Ectodermal cell (in vitro differentiated cells): Measurements from ENCODE around the gene MASP1.

ENCODE experiments used
- H3K27ac ChIP-seq: 2 replicates; pipeline ENCODE4 v1.7.0; 2013; ENCODE audit warnings: mild to moderate bottlenecking, low read depth, low read length; ENCODE audit not compliant: insufficient read depth, poor library complexity, severe bottlenecking
- H3K27me3 ChIP-seq: 2 replicates; pipeline ENCODE4 v1.7.0; 2013; ENCODE audit warnings: mild to moderate bottlenecking, low read length; ENCODE audit not compliant: insufficient read depth, control insufficient read depth, poor library complexity, severe bottlenecking
- H3K36me3 ChIP-seq: one replicate; pipeline ENCODE4 v1.7.0; 2013; ENCODE audit warnings: low read length; ENCODE audit not compliant: control insufficient read depth, insufficient read depth
- H3K4me1 ChIP-seq: one replicate; pipeline ENCODE4 v1.7.0; 2013; ENCODE audit warnings: low read length; ENCODE audit not compliant: control insufficient read depth, insufficient read depth
- H3K4me3 ChIP-seq: 2 replicates; pipeline ENCODE4 v1.7.0; 2013; ENCODE audit warnings: low read depth, low read length, control low read depth; ENCODE audit not compliant: insufficient read depth
- H3K9me3 ChIP-seq: 2 replicates; pipeline ENCODE4 v1.7.0; 2013; ENCODE audit warnings: mild to moderate bottlenecking, low read length, moderate library complexity; ENCODE audit not compliant: control insufficient read depth
- WGBS, 2 experiments: methylation state at CpG; one replicate each; pipeline ENCODE4 v1.1.7; 2013; ENCODE audit warnings: missing lambda C conversion rate in 2 of 2; 5-methylcytosine and 5-hydroxymethylcytosine counted together

MASP1 gene

DNA sequence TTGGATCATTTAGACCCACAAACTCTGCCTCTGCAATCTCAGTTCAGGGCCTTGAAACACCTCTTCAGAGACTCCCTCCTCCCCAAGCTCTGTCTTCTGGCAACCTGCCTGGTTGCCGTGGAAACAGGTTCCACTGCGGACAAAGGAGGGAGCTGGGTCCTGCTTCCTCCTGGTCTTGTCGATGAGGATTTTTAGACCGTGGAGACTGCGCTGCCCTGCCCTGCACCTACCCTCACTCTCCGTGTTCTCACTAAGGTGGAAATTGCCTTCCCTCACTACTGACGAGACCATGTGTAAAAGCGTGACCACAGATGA, 94.2 kb downstream of the MASP1 start, which contains the start of gene RTP1:
Gene RTP1 (plus strand): TSS at position 152 of the 315 bp plus-strand sequence. CDS start 30 bp downstream, at position 182.
- H3K36me3 ChIP-seq = no peaks in the 10 kb centered on the region
- no peak within 1 kb of the TSS for H3K27ac ChIP-seq
- no peak within 1 kb of the TSS for H3K4me3 ChIP-seq
- H3K9me3 ChIP-seq = no peaks in the 10 kb centered on the region
- H3K4me1 ChIP-seq = no peaks in the 10 kb centered on the region
- H3K27me3 ChIP-seq = no peaks in the 10 kb centered on the region
- WGBS, 2 experiments = 80 to 84% methylated on average over 8 of the region's 8 CpGs

- H3K27me3 ChIP-seq = no peaks in the 10 kb centered on the region
- no peaks in the 10 kb centered on the region for H3K36me3 ChIP-seq
- 85 to 87% methylated on average over 7 of the region's 7 CpGs for WGBS, 2 experiments
- H3K4me1 ChIP-seq = no peaks in the 10 kb centered on the region
- no peak overlapping the region for H3K27ac ChIP-seq
- H3K4me3 ChIP-seq = no peak overlapping the region
- H3K9me3 ChIP-seq = no peaks in the 10 kb centered on the region
These were observed 94.8 kb downstream of the MASP1 start for GRCh38 chr3:187196573-187197334.

DNA sequence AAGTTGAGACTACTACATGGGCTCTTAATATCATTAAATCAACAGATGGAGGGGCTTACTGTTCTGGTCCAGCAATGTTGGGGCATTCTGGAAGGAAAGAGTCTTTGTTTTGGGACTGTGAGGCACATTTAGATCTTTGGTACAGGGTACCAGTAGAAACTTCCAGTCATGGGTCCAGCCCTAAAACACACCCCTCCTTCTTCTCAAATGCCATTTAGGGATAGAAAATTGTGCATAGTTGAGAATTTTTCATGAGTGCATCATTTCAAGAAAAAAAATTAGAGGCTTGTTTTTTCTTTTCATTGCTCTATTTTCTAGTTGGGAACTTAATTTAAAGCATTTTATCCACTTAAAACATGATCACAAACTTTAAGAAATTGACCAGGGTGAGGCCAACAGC, 98.4 kb downstream of the MASP1 start:
- Histone ChIP-seq H3K4me1 (no peaks in the 10 kb centered on the region), H3K4me3 (no peak overlapping the region), H3K36me3 (no peaks in the 10 kb centered on the region), H3K27me3 (no peaks in the 10 kb centered on the region), H3K9me3 (no peaks in the 10 kb centered on the region), H3K27ac (no peak overlapping the region)

DNA sequence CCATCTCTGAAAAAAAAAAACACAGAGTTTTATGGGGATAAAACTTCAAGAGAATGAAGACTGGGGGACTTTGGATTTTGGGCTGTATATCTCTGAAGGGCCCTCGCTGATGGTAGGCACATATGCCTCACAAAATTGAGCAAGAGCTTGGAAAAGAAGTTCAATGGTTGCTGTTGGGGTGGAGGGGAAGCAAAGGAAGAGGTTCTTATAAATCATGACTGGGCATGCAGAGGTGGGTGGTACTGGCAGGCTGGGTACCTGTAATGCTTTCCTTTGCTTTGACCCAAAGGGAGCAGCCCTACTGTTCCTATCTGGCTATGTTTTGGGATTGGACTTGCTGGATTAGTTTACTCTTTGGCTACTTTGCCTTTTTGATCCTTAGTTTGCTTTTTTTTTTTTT, 100.3 kb downstream of the MASP1 start:
- no peaks in the 10 kb centered on the region for H3K27me3 ChIP-seq
- H3K4me3 ChIP-seq = no peak overlapping the region
- H3K36me3 ChIP-seq = no peaks in the 10 kb centered on the region
- H3K9me3 ChIP-seq = no peaks in the 10 kb centered on the region
- H3K27ac ChIP-seq = no peak overlapping the region
- no peaks in the 10 kb centered on the region for H3K4me1 ChIP-seq
- WGBS, 2 experiments = 89 to 96% methylated on average over 1 of the region's 1 CpG

GRCh38 chr3:187188931-187189330, 102.6 kb downstream of the MASP1 start:
- Histone ChIP-seq H3K9me3 (no peaks in the 10 kb centered on the region), H3K36me3 (no peaks in the 10 kb centered on the region), H3K27me3 (no peaks in the 10 kb centered on the region), H3K4me3 (no peak overlapping the region), H3K4me1 (no peaks in the 10 kb centered on the region), H3K27ac (no peak overlapping the region)
- 88 to 93% methylated on average over 2 of the region's 2 CpGs for WGBS, 2 experiments

DNA sequence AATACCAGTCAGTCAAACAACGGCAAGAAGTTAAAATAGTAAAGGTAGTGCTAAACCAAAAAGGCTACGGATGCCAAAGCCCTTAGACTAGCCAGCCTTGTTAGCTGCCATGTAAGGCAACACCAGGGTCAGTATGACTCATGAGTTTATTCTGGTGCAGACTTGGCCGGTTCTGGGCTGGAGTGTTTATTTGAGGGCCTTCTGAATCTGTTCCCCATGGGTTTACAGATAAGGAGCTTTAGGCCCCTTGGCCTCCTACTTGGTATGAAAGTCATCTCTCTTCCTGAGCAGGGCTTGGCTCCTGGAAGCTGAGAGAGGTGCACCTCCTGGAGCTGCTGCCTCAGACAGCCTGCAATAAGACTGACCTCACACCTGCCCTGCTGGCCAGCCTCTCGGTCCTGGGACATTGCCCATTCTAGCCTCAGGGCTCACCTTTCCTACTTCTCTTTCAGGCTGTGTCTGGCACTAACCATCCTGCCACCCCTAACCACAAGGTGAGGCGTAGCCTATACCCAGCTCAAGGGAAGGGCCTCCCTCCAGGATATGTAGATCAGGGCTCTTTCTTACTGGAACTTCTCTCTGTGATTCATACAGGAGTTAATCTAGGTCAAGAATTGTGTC, 104.6 kb downstream of the MASP1 start:
- Histone ChIP-seq H3K27ac (no peak overlapping the region), H3K27me3 (no peaks in the 10 kb centered on the region), H3K4me1 (peaks cover 4% of the 10 kb centered on the region), H3K9me3 (no peaks in the 10 kb centered on the region), H3K4me3 (no peak overlapping the region), H3K36me3 (no peaks in the 10 kb centered on the region)
- 86 to 87% methylated on average over 5 of the region's 5 CpGs for WGBS, 2 experiments

- Histone ChIP-seq H3K27ac (no peak overlapping the region), H3K4me1 (peaks cover 4% of the 10 kb centered on the region), H3K36me3 (no peaks in the 10 kb centered on the region), H3K27me3 (peaks cover 3% of the 10 kb centered on the region), H3K4me3 (no peak overlapping the region), H3K9me3 (no peaks in the 10 kb centered on the region)
- 77 to 79% methylated on average over 2 of the region's 2 CpGs for WGBS, 2 experiments
These were observed 105.2 kb downstream of the MASP1 start for GRCh38 chr3:187186375-187186774.

DNA sequence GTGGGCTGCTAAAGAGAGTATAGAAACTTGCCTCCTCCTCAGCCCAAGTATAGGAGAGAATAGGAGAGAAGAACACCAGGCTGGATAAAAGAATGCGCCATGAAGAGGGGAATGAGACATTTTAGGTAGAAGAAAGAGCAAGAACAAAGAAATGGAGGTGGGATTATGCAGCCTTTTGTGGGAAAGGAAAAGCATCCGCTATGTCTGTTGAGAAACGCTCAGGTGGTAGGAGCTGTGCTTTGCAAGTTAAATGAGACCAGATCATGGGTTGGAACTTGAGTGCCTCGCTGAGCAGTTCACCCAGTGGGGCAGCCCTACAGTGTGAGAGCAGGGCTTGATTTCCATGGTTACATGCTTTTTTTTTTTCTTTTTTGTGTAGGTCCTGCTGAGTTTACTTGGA, 105.8 kb downstream of the MASP1 start:
- no peak overlapping the region for H3K4me3 ChIP-seq
- no peak overlapping the region for H3K27ac ChIP-seq
- H3K9me3 ChIP-seq = no peaks in the 10 kb centered on the region
- WGBS, 2 experiments = 28 to 36% methylated on average over 4 of the region's 4 CpGs
- H3K27me3 ChIP-seq = peaks cover 5% of the 10 kb centered on the region
- H3K4me1 ChIP-seq = peaks cover 4% of the 10 kb centered on the region
- no peaks in the 10 kb centered on the region for H3K36me3 ChIP-seq
